K562 (cell line): Measurements from ENCODE around the gene NTM.

Source experiments
- CTCF ChIP-seq, 3 experiments: IDR thresholded peaks in 2 of 3; conservative IDR thresholded peaks in 1 of 3; 2 replicates each; pipeline ENCODE4 v1.5.1; 2011 to 2012; ENCODE audit warnings: low read length in 3 of 3, mild to moderate bottlenecking in 3 of 3, control low read depth in 2 of 3, improper control_type of control experiment in 1 of 3, inconsistent platforms in 1 of 3, low read depth in 1 of 3, mixed read lengths in 1 of 3, moderate library complexity in 1 of 3; ENCODE audit not compliant: insufficient read depth in 2 of 3
- MAFK ChIP-seq: IDR thresholded peaks from 2 replicates; pipeline ENCODE4 v1.6.1; 2011; ENCODE audit warnings: low read length, improper control_type of control experiment
- MAX ChIP-seq: sonication (generic); formaldehyde crosslinking; IDR thresholded peaks from 2 replicates; pipeline ENCODE4 v1.9.0; 2022; ENCODE audit warnings: mild to moderate bottlenecking, missing genetic modification reagents
- MYC ChIP-seq, 2 experiments: fragments of 250-450 bp in 1 of 2; sonication (Bioruptor Pico) in 1 of 2; IDR thresholded peaks; 2 replicates each; pipeline versions ENCODE4 v1.5.1 to v1.6.1; 2012 to 2021; ENCODE audit warnings: low read depth in 2 of 2, borderline replicate concordance in 1 of 2, improper control_type of control experiment in 1 of 2, low read length in 1 of 2, mild to moderate bottlenecking in 1 of 2, moderate library complexity in 1 of 2
- NFRKB ChIP-seq: fragments of 450-650 bp; IDR thresholded peaks from 2 replicates; pipeline ENCODE4 v1.6.1; 2016; ENCODE audit warnings: low read depth
- PHF20 ChIP-seq: fragments of 450-650 bp; IDR thresholded peaks from 2 replicates; pipeline ENCODE4 v1.6.1; 2018; ENCODE audit not compliant: partially characterized antibody
- POLR2A ChIP-seq: fragments of 450-650 bp; conservative IDR thresholded peaks from 2 replicates; pipeline ENCODE4 v1.6.1; 2016
- POLR2AphosphoS5 ChIP-seq: IDR thresholded peaks from 2 replicates; pipeline ENCODE4 v1.6.1; 2011; ENCODE audit warnings: mild to moderate bottlenecking, low read depth, low read length, moderate library complexity; ENCODE audit not compliant: control insufficient read depth, insufficient read depth
- RAD21 ChIP-seq, 2 experiments: fragments of 250-450 bp in 1 of 2; fragments of 450-650 bp in 1 of 2; sonication (Bioruptor Pico) in 1 of 2; formaldehyde crosslinking in 1 of 2; IDR thresholded peaks in 1 of 2; conservative IDR thresholded peaks in 1 of 2; 2 replicates each; pipeline versions ENCODE4 v1.4.0 to v1.8.0; 2020 to 2022; ENCODE audit warnings: mild to moderate bottlenecking in 2 of 2, moderate library complexity in 1 of 2
- THRA ChIP-seq: fragments of 450-650 bp; IDR thresholded peaks from 2 replicates; pipeline ENCODE4 v1.6.1; 2017; ENCODE audit warnings: mild to moderate bottlenecking, moderate library complexity
- YY1 ChIP-seq, 3 experiments: IDR thresholded peaks; 2 replicates each; pipeline ENCODE4 v1.6.1; 2011; ENCODE audit warnings: low read length in 2 of 3, mild to moderate bottlenecking in 2 of 3, moderate library complexity in 2 of 3, borderline replicate concordance in 1 of 3, control low read depth in 1 of 3, low read depth in 1 of 3; ENCODE audit not compliant: insufficient read depth in 3 of 3, insufficient replicate concordance in 2 of 3, control insufficient read depth in 1 of 3, insufficient read length in 1 of 3; ENCODE audit errors: extremely low read depth in 1 of 3
- ZNF263 ChIP-seq: sonication (generic); formaldehyde crosslinking; IDR thresholded peaks from 2 replicates; pipeline ENCODE4 v1.8.0; 2022; ENCODE audit warnings: mild to moderate bottlenecking, missing genetic modification reagents, borderline replicate concordance
- ZNF354B ChIP-seq: fragments of 250-450 bp; sonication (Bioruptor Pico); IDR thresholded peaks from 2 replicates; pipeline ENCODE4 v1.4.0; 2020

GRCh38 chr11:131430473-131431208, 60.2 kb downstream of the NTM start:
- no peak for TF ChIP-seq RAD21 (CRISPR knock-in tag; conservative IDR thresholded peaks at IDR 0.05 in 1 of 2, IDR thresholded peaks at IDR 0.05 in 1 of 2)
- no peak for TF ChIP-seq MAX (CRISPR knock-in tag)
- no peak for TF ChIP-seq MAFK
- TF ChIP-seq ZNF354B (CRISPR knock-in tag), result no peak
- no peak for TF ChIP-seq POLR2A
- TF ChIP-seq CTCF (IDR thresholded peaks at IDR 0.05 in 2 of 3, conservative IDR thresholded peaks at IDR 0.05 in 1 of 3; ENCODE audit: insufficient read depth in 2 of 3, low read depth in 1 of 3, low read length in 3 of 3), result no peak
- no peak for TF ChIP-seq POLR2AphosphoS5
- TF ChIP-seq NFRKB, result no peak
- no peak for TF ChIP-seq THRA
- TF ChIP-seq PHF20, result no peak
- no peak for TF ChIP-seq YY1 (IDR thresholded peaks at IDR 0.05; ENCODE audit: borderline replicate concordance in 1 of 3, control insufficient read depth in 1 of 3, extremely low read depth in 1 of 3, insufficient read depth in 3 of 3, insufficient read length in 1 of 3, insufficient replicate concordance in 2 of 3, low read depth in 1 of 3, low read length in 2 of 3)
- TF ChIP-seq MYC (IDR thresholded peaks at IDR 0.05; ENCODE audit: low read depth, low read length), result no peak
- TF ChIP-seq MYC (CRISPR knock-in tag; IDR thresholded peaks at IDR 0.05; ENCODE audit: borderline replicate concordance, low read depth), result no peak
- TF ChIP-seq ZNF263 (CRISPR knock-in tag), result no peak
